Muscle layer of duodenum (tissue), 2 donors: ENCODE results near the gene STPG4.
A peak's percentile ranks its signal among the peaks of the same experiment; 100 is the strongest.
"Not testable (repeated sequence)": the region's sequence is repeated elsewhere in the genome, so short reads cannot be mapped to it uniquely, and the experiment has no call there.

Experiments used
- H3K27ac ChIP-seq: one replicate; pipeline ENCODE4 v1.7.0; 2013; ENCODE audit warnings: mild to moderate bottlenecking, low read length
- H3K27me3 ChIP-seq: one replicate; pipeline ENCODE4 v1.7.0; 2013; ENCODE audit warnings: low read depth, mild to moderate bottlenecking, control low read depth, low read length
- H3K36me3 ChIP-seq, 2 donors: one replicate each; pipeline ENCODE4 v1.7.0; 2013; ENCODE audit warnings: low read length in 2 of 2, control low read depth in 1 of 2, mild to moderate bottlenecking in 1 of 2; ENCODE audit not compliant: insufficient read depth in 2 of 2, control insufficient read depth in 1 of 2
- H3K4me1 ChIP-seq, 2 donors: one replicate each; pipeline ENCODE4 v1.7.0; 2013; ENCODE audit warnings: low read length in 2 of 2, mild to moderate bottlenecking in 2 of 2, control low read depth in 1 of 2, moderate library complexity in 1 of 2; ENCODE audit not compliant: insufficient read depth in 2 of 2, control insufficient read depth in 1 of 2
- H3K4me3 ChIP-seq, 2 donors: one replicate each; pipeline ENCODE4 v1.7.0; 2013; ENCODE audit warnings: low read length in 2 of 2, low read depth in 1 of 2, mild to moderate bottlenecking in 1 of 2
- H3K9me3 ChIP-seq, 2 donors: one replicate each; pipeline ENCODE4 v1.7.0; 2013; ENCODE audit warnings: low read length in 2 of 2, control low read depth in 1 of 2, mild to moderate bottlenecking in 1 of 2; ENCODE audit not compliant: control insufficient read depth in 1 of 2
- donor health status: healthy.

The STPG4 gene

DNA sequence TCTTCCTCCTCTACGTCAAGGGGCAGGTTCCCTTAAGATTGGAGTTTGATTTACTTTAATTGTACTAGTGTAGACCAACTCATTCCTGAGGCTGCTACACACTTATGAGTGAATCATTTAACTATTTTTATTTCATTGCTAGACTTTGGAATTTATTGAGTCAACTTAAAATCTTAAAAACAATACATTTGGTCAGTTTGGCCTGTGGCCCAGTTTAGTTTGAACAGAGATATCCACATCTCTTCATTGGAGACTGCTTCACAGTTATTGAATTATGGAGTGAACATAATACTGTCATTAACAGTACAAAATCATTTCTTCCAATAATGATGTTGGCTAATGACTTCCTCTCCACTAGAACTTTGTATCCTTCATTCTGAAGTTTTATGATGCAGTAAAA, 34.5 kb upstream of the STPG4 start:
- peaks cover 24 to 36% of the 10 kb centered on the region in 2 donors for H3K4me1 ChIP-seq
- H3K9me3 ChIP-seq: no peaks in the 10 kb centered on the region
- H3K36me3 ChIP-seq: no peaks in the 10 kb centered on the region
- no peak overlapping the region for H3K4me3 ChIP-seq
- H3K27ac ChIP-seq: peak overlapping the region; percentile 20
- H3K27me3 ChIP-seq: no peaks in the 10 kb centered on the region

DNA sequence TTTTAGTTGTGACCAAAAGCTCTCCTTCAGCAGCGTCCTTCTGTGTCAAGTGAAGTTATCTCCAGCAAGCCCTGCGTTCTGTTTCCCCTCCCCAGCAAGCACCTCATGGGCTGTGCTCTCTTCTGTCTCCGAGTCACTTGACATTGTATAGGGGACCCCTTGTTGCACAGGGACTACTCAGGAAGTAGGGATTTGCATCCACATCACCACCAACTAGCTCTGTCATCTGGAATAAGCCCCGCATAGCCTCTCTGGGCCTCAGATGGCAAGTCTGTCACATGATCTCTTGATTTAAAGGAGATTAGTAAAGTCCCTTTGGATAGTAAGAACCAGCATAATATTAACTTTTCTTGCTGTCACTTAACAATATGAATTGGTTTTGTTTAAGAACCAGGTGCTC, 32.0 kb upstream of the STPG4 start:
- H3K4me3 ChIP-seq: no peak overlapping the region
- no peak overlapping the region for H3K27ac ChIP-seq
- no peaks in the 10 kb centered on the region for H3K9me3 ChIP-seq
- no peaks in the 10 kb centered on the region for H3K27me3 ChIP-seq
- no peaks in the 10 kb centered on the region for H3K36me3 ChIP-seq
- H3K4me1 ChIP-seq: peaks cover 15 to 17% of the 10 kb centered on the region in 2 donors

DNA sequence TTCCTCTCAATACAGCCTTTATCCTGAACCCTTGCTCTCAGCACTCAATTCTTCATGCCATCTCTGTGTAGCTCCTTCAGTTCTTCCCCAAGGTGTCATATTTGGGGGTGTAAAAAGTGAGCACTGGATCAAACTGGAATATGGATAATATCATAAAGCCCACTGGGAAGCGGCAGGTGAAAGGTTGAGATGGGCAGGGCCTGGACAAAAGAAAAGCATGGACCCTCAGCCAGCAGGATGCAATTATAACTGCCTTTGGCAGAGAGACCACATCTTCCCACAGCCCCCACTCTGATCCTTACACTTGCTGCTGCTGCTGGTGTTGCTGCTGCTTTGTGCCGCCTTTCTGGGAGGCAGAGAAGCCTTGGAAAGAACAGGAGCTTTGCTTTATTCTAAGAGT, 31.2 kb upstream of the STPG4 start:
- no peak overlapping the region for H3K4me3 ChIP-seq
- no peak overlapping the region for H3K27ac ChIP-seq
- H3K4me1 ChIP-seq: peaks cover 8 to 14% of the 10 kb centered on the region in 2 donors
- no peaks in the 10 kb centered on the region for H3K27me3 ChIP-seq
- no peaks in the 10 kb centered on the region for H3K36me3 ChIP-seq
- no peaks in the 10 kb centered on the region for H3K9me3 ChIP-seq

DNA sequence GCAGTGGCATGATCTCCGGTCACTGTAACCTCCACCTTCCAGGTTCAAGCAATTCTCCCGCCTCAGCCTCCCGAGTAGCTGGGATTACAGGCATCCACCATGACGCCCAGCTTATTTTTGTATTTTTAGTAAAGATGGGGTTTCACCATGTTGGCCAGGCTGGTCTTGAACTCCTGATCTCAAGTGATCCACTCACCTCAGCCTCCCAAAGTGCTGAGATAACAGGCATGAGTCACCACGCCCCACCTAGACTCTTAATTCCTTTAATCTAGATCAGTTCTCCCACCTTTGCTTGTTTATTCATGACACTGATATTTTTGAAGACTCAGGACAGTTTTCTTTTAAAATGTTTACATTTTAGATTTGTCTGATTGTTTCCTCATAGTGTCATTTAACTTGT, 30.0 kb upstream of the STPG4 start:
- H3K27ac ChIP-seq, H3K4me3 ChIP-seq, H3K27me3 ChIP-seq, H3K4me1 ChIP-seq, H3K9me3 ChIP-seq, H3K36me3 ChIP-seq: not testable (repeated sequence)

DNA sequence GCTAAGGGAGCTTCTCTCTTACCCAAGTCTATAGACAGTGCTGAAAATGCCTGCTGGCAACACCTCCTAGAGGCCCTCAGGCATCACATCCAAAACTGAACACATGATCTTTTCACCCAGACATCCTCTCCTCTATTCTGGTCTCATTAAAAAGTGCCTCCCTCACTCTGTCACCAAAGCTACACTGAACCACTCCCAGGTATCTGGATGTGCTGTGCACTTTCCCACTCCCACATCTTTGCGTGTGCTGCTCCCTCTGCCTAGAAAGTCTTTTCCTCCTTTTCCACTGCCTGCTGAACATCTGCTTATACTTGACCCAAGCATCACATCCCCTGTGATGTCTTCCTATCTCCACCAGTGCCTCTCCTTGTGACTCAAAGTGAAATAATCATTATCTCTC, 26.1 kb upstream of the STPG4 start:
- H3K9me3 ChIP-seq: no peaks in the 10 kb centered on the region
- no peaks in the 10 kb centered on the region for H3K27me3 ChIP-seq
- H3K4me1 ChIP-seq: no peaks in the 10 kb centered on the region
- no peak overlapping the region for H3K27ac ChIP-seq
- H3K36me3 ChIP-seq: peaks cover 0 to 4% of the 10 kb centered on the region in 2 donors
- no peak overlapping the region for H3K4me3 ChIP-seq

DNA sequence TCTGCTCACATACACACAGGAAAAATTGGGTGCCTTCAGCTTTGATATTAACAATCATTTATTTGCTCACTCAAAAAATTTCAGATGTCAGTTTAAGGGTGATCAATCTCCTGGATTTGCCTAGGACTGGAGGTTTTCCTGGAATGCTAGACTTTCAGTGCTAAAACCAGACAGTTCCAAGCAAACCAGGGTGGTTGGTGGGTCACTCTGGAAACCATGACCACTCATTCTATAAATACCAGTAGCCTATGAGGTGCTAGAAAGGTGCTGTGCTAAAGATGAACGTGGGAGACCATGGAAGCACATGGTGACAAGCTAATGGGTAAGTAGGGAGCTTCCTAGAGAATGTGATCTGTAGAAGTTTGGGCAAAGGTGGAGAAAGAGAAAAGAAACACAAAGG, 25.4 kb upstream of the STPG4 start:
- H3K36me3 ChIP-seq: peaks cover 0 to 8% of the 10 kb centered on the region in 2 donors
- no peak overlapping the region for H3K4me3 ChIP-seq
- H3K9me3 ChIP-seq: no peaks in the 10 kb centered on the region
- no peaks in the 10 kb centered on the region for H3K4me1 ChIP-seq
- no peak overlapping the region for H3K27ac ChIP-seq
- no peaks in the 10 kb centered on the region for H3K27me3 ChIP-seq

DNA sequence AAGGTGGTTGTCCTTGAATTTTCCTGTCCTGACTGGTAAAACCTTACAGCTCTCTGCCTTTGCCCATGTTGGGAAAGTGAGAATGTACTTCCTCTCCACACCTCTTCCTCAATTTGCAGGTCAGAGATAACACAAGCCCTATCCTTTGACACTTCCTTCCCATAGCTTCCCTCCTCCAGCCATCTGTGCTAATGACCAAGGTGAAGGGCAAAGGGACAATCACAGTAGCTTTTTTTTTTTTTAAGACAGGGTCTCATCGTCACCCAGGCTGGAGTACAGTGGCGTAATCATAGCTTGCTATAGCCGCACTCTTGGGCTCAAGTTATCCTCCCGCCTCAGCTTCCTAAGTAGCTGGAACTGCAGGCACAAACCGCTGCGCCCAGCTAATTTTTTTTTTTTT, 24.3 kb upstream of the STPG4 start:
- Histone ChIP-seq H3K9me3 (no peaks in the 10 kb centered on the region), H3K27me3 (no peaks in the 10 kb centered on the region), H3K4me1 (no peaks in the 10 kb centered on the region), H3K27ac (no peak overlapping the region), H3K36me3 (peaks cover 0 to 8% of the 10 kb centered on the region in 2 donors), H3K4me3 (no peak overlapping the region)

DNA sequence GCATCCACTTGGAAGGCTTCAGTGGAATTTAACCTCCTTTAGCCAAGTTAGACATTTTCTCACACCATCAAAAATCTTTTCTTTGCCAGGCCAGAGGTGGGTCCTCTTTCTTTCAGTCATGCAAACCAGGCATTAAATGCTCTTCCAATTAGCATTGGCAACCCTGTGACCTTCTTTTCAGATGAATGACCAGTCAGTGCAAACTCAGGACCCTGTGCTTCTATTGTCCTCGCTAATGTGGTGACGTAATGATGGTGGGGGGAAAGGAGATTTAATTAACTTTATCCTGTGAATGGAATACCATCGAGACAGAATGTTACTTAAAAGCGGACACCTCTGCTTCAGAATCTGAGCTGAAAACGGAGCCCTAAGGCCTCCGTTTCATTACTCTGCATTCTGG, 23.2 kb upstream of the STPG4 start:
- no peaks in the 10 kb centered on the region for H3K9me3 ChIP-seq
- peaks cover 0 to 8% of the 10 kb centered on the region in 2 donors for H3K36me3 ChIP-seq
- H3K4me1 ChIP-seq: peaks cover 4 to 5% of the 10 kb centered on the region in 2 donors
- no peaks in the 10 kb centered on the region for H3K27me3 ChIP-seq
- H3K4me3 ChIP-seq: no peak overlapping the region
- no peak overlapping the region for H3K27ac ChIP-seq

DNA sequence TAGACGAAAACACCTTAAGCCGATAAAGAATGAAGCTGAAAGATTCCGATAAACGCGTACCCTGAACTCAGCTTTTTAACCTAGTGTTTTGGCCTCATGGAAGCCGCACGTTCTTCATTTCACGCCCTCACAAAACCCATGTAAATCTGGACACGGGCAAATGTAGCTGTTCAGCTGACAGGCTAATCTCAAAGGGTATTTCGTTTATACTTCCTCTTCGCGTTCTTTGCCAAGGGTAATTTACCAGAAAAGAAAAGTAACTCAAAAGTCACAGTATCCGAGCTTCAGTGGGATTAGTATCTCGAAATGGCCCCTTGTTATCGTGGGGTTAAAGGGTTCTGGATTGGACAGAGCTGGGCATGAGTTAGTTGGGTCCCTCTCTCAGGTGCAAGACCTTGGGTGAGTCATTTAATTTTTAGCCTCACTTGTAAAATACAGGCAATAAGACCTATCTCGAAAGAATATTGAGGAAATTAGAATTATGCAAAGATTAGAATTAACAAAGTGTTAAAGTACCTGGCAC, 22.0 kb upstream of the STPG4 start:
- Histone ChIP-seq H3K4me3 (peak overlapping the region; percentile 95), H3K36me3 (peaks cover 0 to 8% of the 10 kb centered on the region in 2 donors), H3K9me3 (no peaks in the 10 kb centered on the region), H3K4me1 (peaks cover 10 to 11% of the 10 kb centered on the region in 2 donors), H3K27me3 (no peaks in the 10 kb centered on the region), H3K27ac (peak overlapping the region; percentile 99)

DNA sequence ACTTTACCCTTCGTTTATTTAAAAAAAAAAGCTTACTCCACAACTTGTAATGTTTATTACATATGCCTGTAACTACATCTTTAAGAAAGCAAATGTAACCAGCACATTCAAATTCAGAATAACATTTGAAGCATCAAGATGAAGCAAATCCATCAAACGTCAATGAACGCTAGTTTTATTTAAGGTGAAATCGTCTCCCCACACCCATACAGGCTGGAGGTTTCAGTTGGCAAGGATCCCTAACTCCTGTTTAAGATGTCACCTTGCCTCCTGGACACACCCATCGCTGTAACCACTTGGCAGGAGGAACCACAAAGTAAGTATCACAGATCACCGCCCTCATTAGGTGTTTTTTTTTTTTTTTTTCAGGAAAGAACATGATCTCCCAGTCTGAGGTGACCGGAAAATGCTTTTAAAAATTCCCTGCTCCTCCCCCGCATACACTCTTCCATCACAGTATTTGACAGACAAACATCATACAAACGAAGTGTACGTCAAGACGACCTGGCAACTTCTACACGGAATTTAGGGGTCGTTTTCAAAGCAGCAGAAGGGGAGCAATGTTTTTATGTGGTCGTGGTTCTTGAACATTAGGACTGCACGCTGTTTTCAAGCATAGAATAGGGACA, 19.7 kb upstream of the STPG4 start:
- Histone ChIP-seq H3K36me3 (peaks cover 8% of the 10 kb centered on the region in 2 donors), H3K9me3 (no peaks in the 10 kb centered on the region), H3K4me3 (peak overlapping the region; percentile 95 to 99), H3K27me3 (no peaks in the 10 kb centered on the region), H3K27ac (peak overlapping the region; percentile 99), H3K4me1 (peaks cover 19 to 32% of the 10 kb centered on the region in 2 donors)

DNA sequence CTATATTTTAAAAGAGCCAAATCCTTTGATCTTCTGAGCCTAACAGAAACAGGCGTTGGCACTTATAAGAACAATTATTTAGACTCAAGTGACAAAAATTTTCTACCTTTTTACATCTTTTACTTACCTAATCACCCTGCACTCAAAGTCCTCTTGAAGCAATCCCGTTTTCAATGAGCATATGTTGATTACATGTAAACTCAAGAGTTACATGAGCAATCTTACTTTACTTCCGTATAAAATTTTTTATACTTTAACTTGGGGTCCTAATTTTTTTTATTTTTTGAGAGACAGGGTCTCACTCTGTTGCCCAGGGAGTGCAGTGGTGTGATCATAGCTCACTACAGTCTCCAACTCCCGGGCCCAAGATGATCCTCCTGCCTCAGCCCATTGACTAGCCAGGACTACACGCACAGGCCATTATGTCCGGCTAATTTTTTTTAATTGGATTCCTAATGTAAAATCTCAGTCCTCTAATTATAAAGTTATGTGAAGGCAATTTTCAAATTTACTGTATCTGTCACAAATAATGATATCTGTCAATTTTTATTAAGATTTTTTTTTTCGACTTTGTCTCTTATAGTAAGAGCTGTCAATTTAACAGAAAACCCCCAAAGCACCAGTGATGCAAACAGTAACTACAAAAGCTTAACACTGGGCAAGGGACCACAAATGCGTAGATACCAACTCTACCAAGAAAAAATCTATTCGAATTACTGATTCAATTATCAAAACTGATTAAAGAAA, 19.1 kb upstream of the STPG4 start:
- Histone ChIP-seq H3K9me3 (no peaks in the 10 kb centered on the region), H3K27ac (peak overlapping the region; percentile 99), H3K27me3 (no peaks in the 10 kb centered on the region), H3K36me3 (peaks cover 8 to 12% of the 10 kb centered on the region in 2 donors), H3K4me1 (peaks cover 19 to 38% of the 10 kb centered on the region in 2 donors), H3K4me3 (peak overlapping the region; percentile 95 to 99)
